IMR-90 (cell line): Measurements from ENCODE around the gene SLC35E3. TPM values are rescaled to one million over a fixed set of nuclear protein-coding genes. Genes with fewer than 3 reads are reported as not detected.

Experiments
- ATAC-seq: fragments of 200-7000 bp; cut with Tn5 transposase; 2 replicates; pipeline ENCODE4 v1.9.1; 2020; ENCODE audit warnings: low read depth, mild to moderate bottlenecking, moderate library complexity
- BruUV-seq: library from RNA; stranded (reverse); fragments of 400-500 nt; replicated peaks from 2 replicates; lab custom pipeline; 2021; lab: Mats Ljungman, UMichigan
- CTCF ChIA-PET: fragments of 300-600 bp; formaldehyde crosslinking; extraction: SDS; loops from one replicate; lab custom pipeline; 2021; ENCODE audit warnings: antibody characterized with exemption; lab: Yijun Ruan, JAX
- POLR2A ChIA-PET: fragments of 300-600 bp; sonication (Branson Sonifier 250); formaldehyde crosslinking; loops from one replicate; lab custom pipeline; 2022; ENCODE audit warnings: antibody characterized with exemption; ENCODE audit not compliant: unreplicated experiment; lab: Charles Lee
- DNase-seq: peaks from one replicate; pipeline ENCODE4 v3.0.0; 2013
- H2AFZ ChIP-seq: replicated peaks from 2 replicates; pipeline ENCODE3; 2013; ENCODE audit warnings: low read length, mild to moderate bottlenecking; ENCODE audit not compliant: poor library complexity
- H2AK5ac ChIP-seq: 2 replicates; pipeline ENCODE4 v1.6.1; 2013; ENCODE audit warnings: low read depth, low read length, inconsistent platforms
- H2AK9ac ChIP-seq: replicated peaks from 2 replicates; pipeline ENCODE3; 2013; ENCODE audit warnings: mild to moderate bottlenecking, low read depth, low read length, moderate library complexity; ENCODE audit not compliant: poor library complexity
- H2BK120ac ChIP-seq: 2 replicates; pipeline ENCODE4 v1.6.1; 2013; ENCODE audit warnings: low read depth, low read length, inconsistent platforms
- H2BK15ac ChIP-seq: 3 replicates; pipeline ENCODE4 v1.6.1; 2013; ENCODE audit warnings: low read depth, low read length, inconsistent platforms
- H2BK20ac ChIP-seq: 2 replicates; pipeline ENCODE4 v1.6.1; 2013; ENCODE audit warnings: low read depth, mild to moderate bottlenecking, inconsistent platforms, low read length, moderate library complexity
- H2BK5ac ChIP-seq: 2 replicates; pipeline ENCODE4 v1.6.1; 2013; ENCODE audit warnings: mild to moderate bottlenecking, low read depth, low read length, inconsistent platforms; ENCODE audit not compliant: poor library complexity, severe bottlenecking
- H3K14ac ChIP-seq: replicated peaks from 2 replicates; pipeline ENCODE4 v1.6.1; 2013; ENCODE audit warnings: low read depth, low read length, inconsistent platforms
- H3K18ac ChIP-seq: 2 replicates; pipeline ENCODE4 v1.6.1; 2013; ENCODE audit warnings: low read depth, low read length, control low read depth
- H3K23ac ChIP-seq: 2 replicates; pipeline ENCODE4 v1.6.1; 2013; ENCODE audit warnings: low read depth, low read length, inconsistent platforms
- H3K27ac ChIP-seq: 2 replicates; pipeline ENCODE4 v1.5.1; 2013; ENCODE audit warnings: mild to moderate bottlenecking, control low read depth, low read length; ENCODE audit not compliant: insufficient read depth
- H3K27me3 ChIP-seq: 2 replicates; pipeline ENCODE4 v1.6.1; 2013; ENCODE audit warnings: low read length; ENCODE audit not compliant: control insufficient read depth, insufficient read depth
- H3K36me3 ChIP-seq: 2 replicates; pipeline ENCODE4 v1.6.1; 2013; ENCODE audit warnings: low read length, mixed read lengths; ENCODE audit not compliant: control insufficient read depth, insufficient read depth
- H3K4ac ChIP-seq: 2 replicates; pipeline ENCODE4 v1.6.1; 2013; ENCODE audit warnings: low read depth, low read length, inconsistent platforms
- H3K4me1 ChIP-seq: 2 replicates; pipeline ENCODE4 v1.6.1; 2013; ENCODE audit warnings: low read length, mixed read lengths; ENCODE audit not compliant: control insufficient read depth, insufficient read depth
- H3K4me2 ChIP-seq: 2 replicates; pipeline ENCODE4 v1.6.1; 2013; ENCODE audit warnings: low read depth, mild to moderate bottlenecking, control low read depth, low read length, moderate library complexity
- H3K4me3 ChIP-seq: 2 replicates; pipeline ENCODE4 v1.5.1; 2013; ENCODE audit warnings: low read depth, mild to moderate bottlenecking, control low read depth, low read length, moderate library complexity; ENCODE audit not compliant: insufficient read depth
- H3K56ac ChIP-seq: 2 replicates; pipeline ENCODE4 v1.6.1; 2013; ENCODE audit warnings: low read length, inconsistent platforms; ENCODE audit not compliant: insufficient read depth; ENCODE audit errors: extremely low read depth
- H3K79me1 ChIP-seq, 2 experiments: 2 replicates each; pipeline ENCODE4 v1.6.1; 2013; ENCODE audit warnings: low read length in 2 of 2, inconsistent platforms in 1 of 2, low read depth in 1 of 2
- H3K9ac ChIP-seq: 2 replicates; pipeline ENCODE4 v1.6.1; 2013; ENCODE audit warnings: low read depth, low read length, control low read depth
- H3K9me1 ChIP-seq: 2 replicates; pipeline ENCODE4 v1.6.1; 2013; ENCODE audit warnings: low read length, inconsistent platforms; ENCODE audit not compliant: insufficient read depth
- H3K9me3 ChIP-seq: 2 replicates; pipeline ENCODE4 v1.6.1; 2013; ENCODE audit warnings: low read length; ENCODE audit not compliant: control insufficient read depth, insufficient read depth
- H4K20me1 ChIP-seq: 2 replicates; pipeline ENCODE4 v1.6.1; 2013; ENCODE audit warnings: low read length, inconsistent platforms; ENCODE audit not compliant: insufficient read depth
- H4K5ac ChIP-seq: 2 replicates; pipeline ENCODE4 v1.6.1; 2013; ENCODE audit warnings: mild to moderate bottlenecking, low read depth, low read length, control low read depth
- H4K8ac ChIP-seq, 2 experiments: 2 replicates each; pipeline ENCODE4 v1.6.1; 2013; ENCODE audit warnings: low read depth in 2 of 2, low read length in 2 of 2, control low read depth in 1 of 2, inconsistent platforms in 1 of 2
- H4K91ac ChIP-seq: 2 replicates; pipeline ENCODE4 v1.6.1; 2013; ENCODE audit warnings: low read depth, low read length, inconsistent platforms; ENCODE audit not compliant: insufficient read depth
- BHLHE40 ChIP-seq: fragments of 150-350 bp; IDR thresholded peaks from 2 replicates; pipeline ENCODE4 v1.6.1; 2016; ENCODE audit warnings: mild to moderate bottlenecking, low read depth, low read length
- CTCF ChIP-seq: conservative IDR thresholded peaks from 2 replicates; pipeline ENCODE4 v1.5.1; 2012; ENCODE audit warnings: mild to moderate bottlenecking, low read depth, low read length, improper control_type of control experiment
- MAFK ChIP-seq: IDR thresholded peaks from 2 replicates; pipeline ENCODE4 v1.6.1; 2012; ENCODE audit warnings: low read depth, low read length, improper control_type of control experiment
- MAZ ChIP-seq: IDR thresholded peaks from 2 replicates; pipeline ENCODE4 v1.6.1; 2012; ENCODE audit warnings: low read depth, mild to moderate bottlenecking, low read length, improper control_type of control experiment, moderate library complexity, borderline replicate concordance
- MXI1 ChIP-seq: IDR thresholded peaks from 2 replicates; pipeline ENCODE4 v1.6.1; 2012; ENCODE audit warnings: low read depth, mild to moderate bottlenecking, low read length, moderate library complexity, borderline replicate concordance
- NFE2L2 ChIP-seq: fragments of 150-350 bp; IDR thresholded peaks from 2 replicates; pipeline ENCODE4 v1.6.1; 2016; ENCODE audit warnings: low read depth, mild to moderate bottlenecking, low read length
- POLR2A ChIP-seq: IDR thresholded peaks from 2 replicates; pipeline ENCODE4 v1.6.1; 2012; ENCODE audit warnings: mild to moderate bottlenecking, low read depth, low read length
- WGBS, 2 experiments: methylation state at CpG; one replicate each; pipeline versions ENCODE4 v1.1.5 to v1.1.7; 2013; ENCODE audit warnings: missing lambda C conversion rate in 2 of 2; ENCODE audit not compliant: insufficient read length in 1 of 2; ENCODE audit errors: extremely low coverage in 2 of 2; 5-methylcytosine and 5-hydroxymethylcytosine counted together
- dilution Hi-C: fragments of 300-500 bp; cut with HindIII; formaldehyde crosslinking; loops from one replicate; pipeline ENCODE4 v1.14.3; 2018; ENCODE audit warnings: low sequenced_read_pairs; ENCODE audit not compliant: unreplicated experiment
- in situ Hi-C: fragments of 300-500 bp; cut with MboI; formaldehyde crosslinking; loops from 3 replicates; pipeline ENCODE4 v1.14.3; 2019; ENCODE audit warnings: low sequenced_read_pairs, inconsistent platforms, mixed read lengths
- intact Hi-C: fragments of 100-400 bp; cut with micrococcal nuclease; formaldehyde crosslinking; loops from 2 replicates; pipeline ENCODE4 v1.10.0; 2022
- polyA plus RNA-seq, 3 experiments: library from polyadenylated mRNA; depleted of rRNA; stranded (reverse); fragments of >200 nt; gene quantifications; 2 replicates each; pipeline ENCODE4 v1.2.3, GENCODE V29; 2012; ENCODE audit warnings: low replicate concordance in 1 of 3
- total RNA-seq: library from RNA; depleted of rRNA; stranded (reverse); fragments of >200 nt; gene quantifications from 2 replicates; pipeline ENCODE4 v1.2.3, GENCODE V29; 2012
- TF ChIP-seq, protein P1 (sequence below): fragments of 150-350 bp; IDR thresholded peaks from 2 replicates; pipeline ENCODE4 v1.6.1; 2017; ENCODE audit warnings: mild to moderate bottlenecking, antibody characterized with exemption, low read length, low read depth

Gene SLC35E3
- total and polyA plus RNA-seq, 2 of the 4 experiments (the other 2 are of a cell fraction): 3.6 to 5.1 TPM

- no peak overlapping the region for H2BK5ac ChIP-seq
- no peak overlapping the region for H2BK15ac ChIP-seq
- no peak overlapping the region for H2BK120ac ChIP-seq
- no peak overlapping the region for H3K23ac ChIP-seq
- no peak overlapping the region for H4K5ac ChIP-seq
- peaks cover 20% of the 10 kb centered on the region for H3K36me3 ChIP-seq
- dilution Hi-C loops: no loop called here
- no peak overlapping the region for H3K56ac ChIP-seq
- TF ChIP-seq NFE2L2: no peak
- TF ChIP-seq POLR2A: no peak
- TF ChIP-seq, protein P1, sequence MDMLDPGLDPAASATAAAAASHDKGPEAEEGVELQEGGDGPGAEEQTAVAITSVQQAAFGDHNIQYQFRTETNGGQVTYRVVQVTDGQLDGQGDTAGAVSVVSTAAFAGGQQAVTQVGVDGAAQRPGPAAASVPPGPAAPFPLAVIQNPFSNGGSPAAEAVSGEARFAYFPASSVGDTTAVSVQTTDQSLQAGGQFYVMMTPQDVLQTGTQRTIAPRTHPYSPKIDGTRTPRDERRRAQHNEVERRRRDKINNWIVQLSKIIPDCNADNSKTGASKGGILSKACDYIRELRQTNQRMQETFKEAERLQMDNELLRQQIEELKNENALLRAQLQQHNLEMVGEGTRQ: no peak
- TF ChIP-seq MXI1: no peak
- no peak for TF ChIP-seq CTCF
- TF ChIP-seq MAZ: no peak
- no peak for TF ChIP-seq MAFK
- no peak for TF ChIP-seq BHLHE40
- no peaks in the 10 kb centered on the region; a peak in 1 of 4 replicates for H3K79me1 ChIP-seq
- no peaks in the 10 kb centered on the region for H3K27me3 ChIP-seq
- intact Hi-C loops: no loop called here
- no CpG with 5 or more reads among the region's 4 CpGs for WGBS, 2 experiments
- no peak for DNase-seq
- no peak overlapping the region for H3K14ac ChIP-seq
- H4K91ac ChIP-seq: no peak overlapping the region
- H2AFZ ChIP-seq: no peak overlapping the region
- no peaks in the 10 kb centered on the region for H3K9me1 ChIP-seq
- H2BK20ac ChIP-seq: no peak overlapping the region
- in situ Hi-C loops: no loop called here
- no TSS peak for BruUV-seq
- H2AK5ac ChIP-seq: no peak overlapping the region
- H3K9me3 ChIP-seq: no peaks in the 10 kb centered on the region
- no peak overlapping the region for H2AK9ac ChIP-seq
- POLR2A ChIA-PET: no interaction called here
- no peak overlapping the region for H3K18ac ChIP-seq
- no peak overlapping the region for H3K4ac ChIP-seq
- CTCF ChIA-PET: no interaction called here
- H3K4me1 ChIP-seq: no peaks in the 10 kb centered on the region
- no peak overlapping the region for H3K9ac ChIP-seq
- no peak overlapping the region for H4K8ac ChIP-seq
- no peak overlapping the region for H3K4me3 ChIP-seq
- H4K20me1 ChIP-seq: no peaks in the 10 kb centered on the region
- H3K27ac ChIP-seq: no peak overlapping the region
- no peak for ATAC-seq
- no peak overlapping the region for H3K4me2 ChIP-seq
These were observed 9.7 kb downstream of the SLC35E3 start for GRCh38 chr12:68755536-68756243.
